ENCODE data around the gene MLF2.

DNA sequence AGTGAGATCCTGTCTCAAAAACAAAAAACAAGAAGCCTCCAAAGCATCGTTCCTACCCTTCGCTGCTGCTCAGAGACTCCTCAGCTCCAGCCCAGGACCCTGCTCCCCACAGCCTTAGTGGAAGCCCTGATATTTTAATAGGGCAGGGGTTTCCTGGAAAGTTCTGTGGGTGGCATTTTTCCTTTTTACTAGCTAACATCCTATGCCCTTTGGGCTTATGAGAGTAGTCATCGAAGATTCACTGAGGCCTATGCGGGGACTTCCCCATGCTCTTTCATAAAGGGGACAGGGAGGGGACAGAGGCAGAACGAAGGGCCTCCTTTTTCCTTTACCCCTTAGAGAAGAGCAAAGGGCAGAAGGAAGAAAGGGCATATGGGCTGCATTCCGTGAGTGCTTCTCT, 27.6 kb upstream of the MLF2 start:
- TF ChIP-seq RAD21 (conservative IDR thresholded peaks at IDR 0.05 in 1 of 2, IDR thresholded peaks at IDR 0.05 in 1 of 2) = no peak
- TF ChIP-seq, protein P1, sequence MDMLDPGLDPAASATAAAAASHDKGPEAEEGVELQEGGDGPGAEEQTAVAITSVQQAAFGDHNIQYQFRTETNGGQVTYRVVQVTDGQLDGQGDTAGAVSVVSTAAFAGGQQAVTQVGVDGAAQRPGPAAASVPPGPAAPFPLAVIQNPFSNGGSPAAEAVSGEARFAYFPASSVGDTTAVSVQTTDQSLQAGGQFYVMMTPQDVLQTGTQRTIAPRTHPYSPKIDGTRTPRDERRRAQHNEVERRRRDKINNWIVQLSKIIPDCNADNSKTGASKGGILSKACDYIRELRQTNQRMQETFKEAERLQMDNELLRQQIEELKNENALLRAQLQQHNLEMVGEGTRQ (IDR thresholded peaks at IDR 0.05) = no peak
- no peak for TF ChIP-seq POLR2A (IDR thresholded peaks at IDR 0.05; ENCODE audit: low read length)
- TF ChIP-seq SREBF2 (IDR thresholded peaks at IDR 0.05) = no peak
- TF ChIP-seq, protein P2, sequence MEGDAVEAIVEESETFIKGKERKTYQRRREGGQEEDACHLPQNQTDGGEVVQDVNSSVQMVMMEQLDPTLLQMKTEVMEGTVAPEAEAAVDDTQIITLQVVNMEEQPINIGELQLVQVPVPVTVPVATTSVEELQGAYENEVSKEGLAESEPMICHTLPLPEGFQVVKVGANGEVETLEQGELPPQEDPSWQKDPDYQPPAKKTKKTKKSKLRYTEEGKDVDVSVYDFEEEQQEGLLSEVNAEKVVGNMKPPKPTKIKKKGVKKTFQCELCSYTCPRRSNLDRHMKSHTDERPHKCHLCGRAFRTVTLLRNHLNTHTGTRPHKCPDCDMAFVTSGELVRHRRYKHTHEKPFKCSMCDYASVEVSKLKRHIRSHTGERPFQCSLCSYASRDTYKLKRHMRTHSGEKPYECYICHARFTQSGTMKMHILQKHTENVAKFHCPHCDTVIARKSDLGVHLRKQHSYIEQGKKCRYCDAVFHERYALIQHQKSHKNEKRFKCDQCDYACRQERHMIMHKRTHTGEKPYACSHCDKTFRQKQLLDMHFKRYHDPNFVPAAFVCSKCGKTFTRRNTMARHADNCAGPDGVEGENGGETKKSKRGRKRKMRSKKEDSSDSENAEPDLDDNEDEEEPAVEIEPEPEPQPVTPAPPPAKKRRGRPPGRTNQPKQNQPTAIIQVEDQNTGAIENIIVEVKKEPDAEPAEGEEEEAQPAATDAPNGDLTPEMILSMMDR (IDR thresholded peaks at IDR 0.05) = no peak
- TF ChIP-seq, protein P3, sequence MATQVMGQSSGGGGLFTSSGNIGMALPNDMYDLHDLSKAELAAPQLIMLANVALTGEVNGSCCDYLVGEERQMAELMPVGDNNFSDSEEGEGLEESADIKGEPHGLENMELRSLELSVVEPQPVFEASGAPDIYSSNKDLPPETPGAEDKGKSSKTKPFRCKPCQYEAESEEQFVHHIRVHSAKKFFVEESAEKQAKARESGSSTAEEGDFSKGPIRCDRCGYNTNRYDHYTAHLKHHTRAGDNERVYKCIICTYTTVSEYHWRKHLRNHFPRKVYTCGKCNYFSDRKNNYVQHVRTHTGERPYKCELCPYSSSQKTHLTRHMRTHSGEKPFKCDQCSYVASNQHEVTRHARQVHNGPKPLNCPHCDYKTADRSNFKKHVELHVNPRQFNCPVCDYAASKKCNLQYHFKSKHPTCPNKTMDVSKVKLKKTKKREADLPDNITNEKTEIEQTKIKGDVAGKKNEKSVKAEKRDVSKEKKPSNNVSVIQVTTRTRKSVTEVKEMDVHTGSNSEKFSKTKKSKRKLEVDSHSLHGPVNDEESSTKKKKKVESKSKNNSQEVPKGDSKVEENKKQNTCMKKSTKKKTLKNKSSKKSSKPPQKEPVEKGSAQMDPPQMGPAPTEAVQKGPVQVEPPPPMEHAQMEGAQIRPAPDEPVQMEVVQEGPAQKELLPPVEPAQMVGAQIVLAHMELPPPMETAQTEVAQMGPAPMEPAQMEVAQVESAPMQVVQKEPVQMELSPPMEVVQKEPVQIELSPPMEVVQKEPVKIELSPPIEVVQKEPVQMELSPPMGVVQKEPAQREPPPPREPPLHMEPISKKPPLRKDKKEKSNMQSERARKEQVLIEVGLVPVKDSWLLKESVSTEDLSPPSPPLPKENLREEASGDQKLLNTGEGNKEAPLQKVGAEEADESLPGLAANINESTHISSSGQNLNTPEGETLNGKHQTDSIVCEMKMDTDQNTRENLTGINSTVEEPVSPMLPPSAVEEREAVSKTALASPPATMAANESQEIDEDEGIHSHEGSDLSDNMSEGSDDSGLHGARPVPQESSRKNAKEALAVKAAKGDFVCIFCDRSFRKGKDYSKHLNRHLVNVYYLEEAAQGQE (IDR thresholded peaks at IDR 0.05) = no peak
- no peak for TF ChIP-seq MAFK (IDR thresholded peaks at IDR 0.05; ENCODE audit: partially characterized antibody)
- TF ChIP-seq EP300 (IDR thresholded peaks at IDR 0.05) = no peak
- TF ChIP-seq TP53 (CRISPR knock-in tag; IDR thresholded peaks at IDR 0.05) = no peak
- TF ChIP-seq HDAC2 (IDR thresholded peaks at IDR 0.05) = no peak
- TF ChIP-seq CEBPB (IDR thresholded peaks at IDR 0.05) = no peak

All from A549 (cell line).